Panc1 (cell line): ENCODE data around the gene SETX.

Source experiments
- CTCF ChIP-seq: fragments of 450-650 bp; IDR thresholded peaks from 2 replicates; pipeline ENCODE4 v1.5.1; 2017; ENCODE audit warnings: mild to moderate bottlenecking
- POLR2AphosphoS5 ChIP-seq: IDR thresholded peaks from 2 replicates; pipeline ENCODE4 v1.6.1; 2012; ENCODE audit warnings: mild to moderate bottlenecking, low read depth, low read length, moderate library complexity
- SIN3A ChIP-seq: IDR thresholded peaks from 2 replicates; pipeline ENCODE4 v1.6.1; 2012; ENCODE audit warnings: low read depth, mild to moderate bottlenecking, low read length, moderate library complexity, borderline replicate concordance; ENCODE audit not compliant: insufficient read depth

- TF ChIP-seq CTCF (no peak), SIN3A (no peak), POLR2AphosphoS5 (no peak)
These were observed 79.9 kb downstream of the SETX start for GRCh38 chr9:132274861-132275260.
